ENCODE measurements around the gene WBP2.

WBP2 gene
- total RNA-seq: 44.6 to 97.7 reads per million in 2 experiments

- peak; percentile 97 for DNase-seq (ENCODE audit: low read depth)
Measured at GRCh38 chr17:75855310-75856061, at the start of gene WBP2. Gene WBP2, minus strand, starts transcription at chr17:75855335. Its CDS starts 38 bp downstream, at chr17:75855297.

- no peak for DNase-seq (ENCODE audit: low read depth)
Measured at GRCh38 chr17:75902406-75902805, 47.3 kb upstream of the WBP2 start.

GRCh38 chr17:75901727-75902126 is 46.6 kb upstream of the WBP2 start:
- DNase-seq (ENCODE audit: low read depth): no peak

GRCh38 chr17:75900691-75901533 is 45.8 kb upstream of the WBP2 start:
- DNase-seq (ENCODE audit: low read depth): no peak

GRCh38 chr17:75899767-75900468 is 44.8 kb upstream of the WBP2 start:
- DNase-seq (ENCODE audit: low read depth): no peak

GRCh38 chr17:75899353-75899752 is 44.2 kb upstream of the WBP2 start:
- no peak for DNase-seq (ENCODE audit: low read depth)

GRCh38 chr17:75898791-75899190 is 43.7 kb upstream of the WBP2 start:
- DNase-seq (ENCODE audit: low read depth): no peak

GRCh38 chr17:75898065-75898464 is 42.9 kb upstream of the WBP2 start:
- no peak for DNase-seq (ENCODE audit: low read depth)

- no peak for DNase-seq (ENCODE audit: low read depth)
Measured at GRCh38 chr17:75897160-75898019, 42.3 kb upstream of the WBP2 start.

GRCh38 chr17:75896415-75897159 is 41.5 kb upstream of the WBP2 start, which contains the start of gene TRIM65:
Gene TRIM65, minus strand, starts transcription at chr17:75896951. Its CDS starts 14 bp downstream, at chr17:75896937.
- DNase-seq (ENCODE audit: low read depth): peak; percentile 58

- no peak for DNase-seq (ENCODE audit: low read depth)
Measured at GRCh38 chr17:75895370-75896155, 40.4 kb upstream of the WBP2 start.

- no peak for DNase-seq (ENCODE audit: low read depth)
Measured at GRCh38 chr17:75894049-75894733, 39.1 kb upstream of the WBP2 start.

- no peak for DNase-seq (ENCODE audit: low read depth)
Measured at GRCh38 chr17:75893305-75894048, 38.3 kb upstream of the WBP2 start.

GRCh38 chr17:75892556-75893224 is 37.6 kb upstream of the WBP2 start:
- no peak for DNase-seq (ENCODE audit: low read depth)

GRCh38 chr17:75891605-75892555 is 36.7 kb upstream of the WBP2 start:
- DNase-seq (ENCODE audit: low read depth): no peak

- DNase-seq (ENCODE audit: low read depth): no peak
Measured at GRCh38 chr17:75891022-75891604, 36.0 kb upstream of the WBP2 start.
